Stomach (tissue), 9 donors: ENCODE data around the gene PACSIN3. TPM values are rescaled to one million over a fixed set of nuclear protein-coding genes. Genes with fewer than 3 reads are reported as not detected.
A peak's percentile ranks its signal among the peaks of the same experiment; 100 is the strongest.

ENCODE experiments used
- DNase-seq, 2 donors: peaks; one replicate each; pipeline versions ENCODE4 v3.0.0 to v3.0.0-alpha.2; 2013 to 2019
- H3K27ac ChIP-seq, 5 donors: fragments of 200-600 bp in 4 of 5; sonication (generic) in 4 of 5; one replicate each; pipeline ENCODE4 v1.5.1; 2013 to 2019; ENCODE audit warnings: mild to moderate bottlenecking in 1 of 5, moderate library complexity in 1 of 5
- H3K27me3 ChIP-seq, 3 donors: fragments of 200-600 bp; sonication (generic); one replicate each; pipeline ENCODE4 v1.5.1; 2017 to 2019; ENCODE audit warnings: mixed run types in 1 of 3
- H3K36me3 ChIP-seq, 4 donors: fragments of 200-600 bp; sonication (generic); 1 replicate in 3 of 4; 2 replicates in 1 of 4; pipeline ENCODE4 v1.5.1; 2016 to 2019
- H3K4me1 ChIP-seq, 4 donors: fragments of 200-600 bp; sonication (generic); one replicate each; pipeline ENCODE4 v1.5.1; 2016 to 2019
- H3K4me3 ChIP-seq, 4 donors: fragments of 200-600 bp; sonication (generic) in 3 of 4; one replicate each; pipeline ENCODE4 v1.5.1; 2016 to 2019; ENCODE audit warnings: mild to moderate bottlenecking in 1 of 4
- H3K9me3 ChIP-seq, 4 donors: fragments of 200-600 bp; sonication (generic); one replicate each; pipeline ENCODE4 v1.5.1; 2016 to 2019
- CTCF ChIP-seq, 7 experiments: fragments of 450-650 bp in 4 of 7; fragments of 200-600 bp in 3 of 7; sonication (generic) in 3 of 7; IDR thresholded peaks; one replicate each; pipeline ENCODE4 v1.5.1; 2016 to 2019; ENCODE audit warnings: antibody characterized with exemption in 7 of 7, control low read depth in 2 of 7, mild to moderate bottlenecking in 1 of 7
- EP300 ChIP-seq: sonication (generic); formaldehyde crosslinking; IDR thresholded peaks from one replicate; pipeline ENCODE4 v1.6.1; 2017; ENCODE audit warnings: antibody characterized with exemption
- POLR2A ChIP-seq, 4 donors: fragments of 450-650 bp; IDR thresholded peaks; one replicate each; pipeline ENCODE4 v1.6.1; 2016; ENCODE audit warnings: antibody characterized with exemption in 4 of 4, control low read depth in 2 of 4, mild to moderate bottlenecking in 1 of 4, moderate library complexity in 1 of 4
- POLR2AphosphoS5 ChIP-seq, 3 donors: sonication (generic); formaldehyde crosslinking; IDR thresholded peaks; one replicate each; pipeline ENCODE4 v1.6.1; 2016; ENCODE audit warnings: antibody characterized with exemption in 3 of 3
- WGBS, 5 donors: extraction: QIAGEN DNeasy Blood & Tissue Kit in 3 of 5; methylation state at CpG; one replicate each; pipeline versions ENCODE4 v1.1.5 to v1.1.7; 2013 to 2018; 5-methylcytosine and 5-hydroxymethylcytosine counted together
- intact Hi-C: fragments of 100-400 bp; cut with DNase I; formaldehyde crosslinking; loops from one replicate; pipeline ENCODE4 v1.15.1; 2023; ENCODE audit warnings: low total_unique reads
- polyA plus RNA-seq, 3 donors: library from polyadenylated mRNA; stranded (reverse); fragments of 200-250 nt; gene quantifications; one replicate each; pipeline ENCODE4 v1.2.3, GENCODE V29; 2013
- total RNA-seq, 5 donors: library from RNA; depleted of rRNA; stranded (reverse); fragments of >200 nt; gene quantifications; one replicate each; pipeline versions ENCODE4 v1.1.0 to v1.2.3, GENCODE V29; 2014 to 2016
- donor health status: healthy with polysubstance abuse.
- donor health status: Bipolar disorder and iron deficiency.
- donor health status: healthy.

Gene PACSIN3
- total and polyA plus RNA-seq, 8 donors, result 6.4 to 59.0 (median 26.0) TPM

- Histone ChIP-seq H3K4me3 (no peak overlapping the region), H3K27me3 (no peaks in the 10 kb centered on the region), H3K27ac (peak overlapping the region in 2 of 5 donors; percentile 21 to 38), H3K4me1 (peaks cover 25 to 34% (median 28%) of the 10 kb centered on the region in 4 donors), H3K36me3 (no peaks in the 10 kb centered on the region), H3K9me3 (no peaks in the 10 kb centered on the region)
- no peak for TF ChIP-seq EP300
- TF ChIP-seq POLR2AphosphoS5 (IDR thresholded peaks at IDR 0.05), result no peak
- TF ChIP-seq POLR2A (IDR thresholded peaks at IDR 0.05), result no peak
- TF ChIP-seq CTCF (IDR thresholded peaks at IDR 0.05), result no peak
- WGBS, 5 donors, result 10 to 37% (median 27%) methylated on average over 10 of the region's 10 CpGs
- intact Hi-C loops, result no loop called here
- peak; percentile 43 to 68 for DNase-seq
These were observed 37.2 kb downstream of the PACSIN3 start for GRCh38 chr11:47148903-47149531.

- no peak overlapping the region for H3K4me3 ChIP-seq
- H3K9me3 ChIP-seq, result no peaks in the 10 kb centered on the region
- TF ChIP-seq POLR2A (IDR thresholded peaks at IDR 0.05) (no peak), POLR2AphosphoS5 (IDR thresholded peaks at IDR 0.05) (no peak), CTCF (IDR thresholded peaks at IDR 0.05) (no peak), EP300 (no peak)
- H3K27me3 ChIP-seq, result no peaks in the 10 kb centered on the region
- no peak for DNase-seq
- H3K36me3 ChIP-seq, result no peaks in the 10 kb centered on the region
- intact Hi-C loops, result no loop called here
- peaks cover 22 to 33% (median 25%) of the 10 kb centered on the region in 4 donors for H3K4me1 ChIP-seq
- peak overlapping the region in 2 of 5 donors; percentile 21 to 38 for H3K27ac ChIP-seq
- WGBS, 5 donors, result 47 to 71% (median 68%) methylated on average over 4 of the region's 4 CpGs
These were observed 38.0 kb downstream of the PACSIN3 start for GRCh38 chr11:47148270-47148669.

- intact Hi-C loops, result no loop called here
- Histone ChIP-seq H3K4me1 (peaks cover 16 to 33% (median 22%) of the 10 kb centered on the region in 4 donors), H3K27ac (no peak overlapping the region)
These were observed 38.6 kb downstream of the PACSIN3 start for GRCh38 chr11:47147681-47148080.

GRCh38 chr11:47147250-47147649, 39.0 kb downstream of the PACSIN3 start:
- Histone ChIP-seq H3K4me1 (peaks cover 14 to 31% (median 20%) of the 10 kb centered on the region in 4 donors), H3K36me3 (no peaks in the 10 kb centered on the region), H3K9me3 (no peaks in the 10 kb centered on the region), H3K4me3 (no peak overlapping the region), H3K27me3 (no peaks in the 10 kb centered on the region), H3K27ac (no peak overlapping the region)
- intact Hi-C loops, result no loop called here
- no peak for DNase-seq
- WGBS, 5 donors, result 79 to 97% (median 89%) methylated on average over 2 of the region's 2 CpGs
- TF ChIP-seq EP300, result no peak
- no peak for TF ChIP-seq POLR2A (IDR thresholded peaks at IDR 0.05)
- no peak for TF ChIP-seq POLR2AphosphoS5 (IDR thresholded peaks at IDR 0.05)
- TF ChIP-seq CTCF (IDR thresholded peaks at IDR 0.05), result no peak

More at GRCh38 chr11:47147681-47148080, 38.6 kb downstream of the PACSIN3 start:
- H3K27me3 ChIP-seq, result no peaks in the 10 kb centered on the region
- no peak overlapping the region for H3K4me3 ChIP-seq
- 82 to 97% (median 94%) methylated on average over 7 of the region's 7 CpGs for WGBS, 5 donors
- H3K9me3 ChIP-seq, result no peaks in the 10 kb centered on the region
- TF ChIP-seq EP300 (no peak), POLR2AphosphoS5 (IDR thresholded peaks at IDR 0.05) (no peak), CTCF (IDR thresholded peaks at IDR 0.05) (no peak), POLR2A (IDR thresholded peaks at IDR 0.05) (no peak)
- no peak for DNase-seq
- no peaks in the 10 kb centered on the region for H3K36me3 ChIP-seq
